ENCODE measurements around the gene RBM20.

RBM20 gene

DNA sequence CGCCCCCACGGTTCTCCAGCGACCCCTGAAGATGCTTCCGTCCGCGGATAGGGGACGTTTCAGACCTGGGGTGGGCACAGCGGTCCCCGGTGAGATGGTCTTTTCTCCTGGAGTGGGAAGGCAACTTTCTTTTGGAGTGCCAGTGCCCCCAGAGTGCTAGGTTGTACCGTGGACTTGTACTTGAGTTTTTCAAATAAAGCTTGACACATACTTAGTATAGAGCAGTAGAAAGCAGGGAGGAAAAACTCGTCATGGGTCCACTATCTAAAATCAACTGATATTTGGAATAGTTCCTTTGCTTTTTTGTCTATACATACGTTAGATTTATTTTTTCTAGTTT, 28.4 kb downstream of the RBM20 start:
- Histone ChIP-seq H3K4me1 (ENCODE audit: insufficient read depth, insufficient read length) (no peaks in the 10 kb centered on the region), H3K9me3 (ENCODE audit: insufficient read depth, low read length) (no peaks in the 10 kb centered on the region), H3K4me3 (ENCODE audit: insufficient read length, low read depth) (peak overlapping the region; percentile 60), H3K27me3 (ENCODE audit: insufficient read depth, insufficient read length) (peaks cover 27% of the 10 kb centered on the region), H3K9ac (ENCODE audit: insufficient read length, low read depth) (peak overlapping the region; percentile 62), H3K36me3 (ENCODE audit: insufficient read depth, insufficient read length, low read length) (no peaks in the 10 kb centered on the region)
- TF ChIP-seq YY1 (IDR thresholded peaks at IDR 0.05; ENCODE audit: insufficient read depth, insufficient read length) (no peak), SUZ12 (IDR thresholded peaks at IDR 0.05; ENCODE audit: extremely low read depth, insufficient read depth, insufficient read length) (no peak), ZNF274 (IDR thresholded peaks at IDR 0.05; ENCODE audit: low read depth, low read length) (no peak)
- DNase-seq (ENCODE audit: low read depth, low spot score), result no peak

DNA sequence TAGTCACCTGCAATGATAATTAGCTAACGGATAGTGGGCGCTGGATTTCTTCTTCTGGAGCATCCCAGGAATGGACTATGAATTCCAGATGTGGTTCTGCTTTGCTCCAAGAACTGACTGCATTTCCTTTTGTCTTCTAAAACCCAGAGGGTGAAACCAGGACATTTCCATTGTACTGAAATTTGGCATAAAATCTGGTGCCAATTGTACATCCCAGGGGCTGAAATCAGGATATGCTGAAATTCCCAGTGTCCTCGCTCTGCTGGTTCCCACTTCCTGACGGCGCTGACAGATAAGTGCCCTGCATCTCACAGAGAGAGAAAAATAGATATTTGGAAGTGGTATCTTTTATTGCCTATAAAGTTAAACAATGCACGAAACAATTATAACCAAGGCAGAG, 31.9 kb downstream of the RBM20 start:
- Histone ChIP-seq H3K9ac (ENCODE audit: insufficient read length, low read depth) (no peak overlapping the region), H3K4me3 (ENCODE audit: insufficient read length, low read depth) (no peak overlapping the region), H3K9me3 (ENCODE audit: insufficient read depth, low read length) (no peaks in the 10 kb centered on the region), H3K36me3 (ENCODE audit: insufficient read depth, insufficient read length, low read length) (no peaks in the 10 kb centered on the region), H3K4me1 (ENCODE audit: insufficient read depth, insufficient read length) (peaks cover 7% of the 10 kb centered on the region), H3K27me3 (ENCODE audit: insufficient read depth, insufficient read length) (peaks cover 26% of the 10 kb centered on the region)
- no peak for TF ChIP-seq ZNF274 (IDR thresholded peaks at IDR 0.05; ENCODE audit: low read depth, low read length)
- TF ChIP-seq SUZ12 (IDR thresholded peaks at IDR 0.05; ENCODE audit: extremely low read depth, insufficient read depth, insufficient read length), result no peak
- no peak for DNase-seq (ENCODE audit: low read depth, low spot score)

DNA sequence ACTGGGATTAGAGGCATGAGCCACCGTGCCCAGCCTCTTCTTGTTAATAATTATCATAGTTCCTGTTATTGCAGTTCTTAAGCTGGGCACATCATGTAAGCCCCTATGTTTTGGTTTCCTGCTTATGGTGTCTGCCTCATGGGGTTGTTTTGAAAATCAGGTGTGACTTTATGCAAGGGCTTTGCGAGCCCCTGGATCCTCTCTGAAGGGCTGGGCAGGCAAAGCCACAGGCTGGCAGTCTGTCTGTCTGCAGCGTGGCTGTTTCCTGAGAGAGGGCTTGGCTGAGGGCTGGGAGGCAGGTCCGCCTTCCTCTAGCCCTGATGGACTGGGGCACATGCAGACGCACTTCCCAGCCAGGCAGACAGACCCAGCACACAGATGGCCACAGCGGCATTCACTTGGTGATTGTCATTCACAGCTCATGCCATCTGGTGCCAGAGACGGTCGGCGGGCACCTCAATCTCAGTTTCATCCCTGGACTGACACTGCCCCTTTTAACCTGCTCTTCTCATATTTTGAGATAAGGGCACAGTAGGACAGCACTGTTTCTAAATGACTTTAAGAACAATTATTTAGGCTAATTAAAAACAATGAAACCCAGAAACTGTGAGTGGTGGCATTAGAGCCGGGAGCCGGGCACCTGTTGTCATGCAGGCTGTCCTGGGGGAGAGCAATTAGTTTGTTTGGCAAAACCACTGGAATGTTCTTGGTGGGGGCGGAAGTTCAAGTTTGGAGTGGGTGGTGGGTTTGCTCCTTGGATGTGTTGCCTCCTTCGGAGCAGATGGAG, 35.5 kb downstream of the RBM20 start:
- H3K9ac ChIP-seq (ENCODE audit: insufficient read length, low read depth), result no peak overlapping the region
- peaks cover 7% of the 10 kb centered on the region for H3K4me1 ChIP-seq (ENCODE audit: insufficient read depth, insufficient read length)
- H3K27me3 ChIP-seq (ENCODE audit: insufficient read depth, insufficient read length), result no peaks in the 10 kb centered on the region

DNA sequence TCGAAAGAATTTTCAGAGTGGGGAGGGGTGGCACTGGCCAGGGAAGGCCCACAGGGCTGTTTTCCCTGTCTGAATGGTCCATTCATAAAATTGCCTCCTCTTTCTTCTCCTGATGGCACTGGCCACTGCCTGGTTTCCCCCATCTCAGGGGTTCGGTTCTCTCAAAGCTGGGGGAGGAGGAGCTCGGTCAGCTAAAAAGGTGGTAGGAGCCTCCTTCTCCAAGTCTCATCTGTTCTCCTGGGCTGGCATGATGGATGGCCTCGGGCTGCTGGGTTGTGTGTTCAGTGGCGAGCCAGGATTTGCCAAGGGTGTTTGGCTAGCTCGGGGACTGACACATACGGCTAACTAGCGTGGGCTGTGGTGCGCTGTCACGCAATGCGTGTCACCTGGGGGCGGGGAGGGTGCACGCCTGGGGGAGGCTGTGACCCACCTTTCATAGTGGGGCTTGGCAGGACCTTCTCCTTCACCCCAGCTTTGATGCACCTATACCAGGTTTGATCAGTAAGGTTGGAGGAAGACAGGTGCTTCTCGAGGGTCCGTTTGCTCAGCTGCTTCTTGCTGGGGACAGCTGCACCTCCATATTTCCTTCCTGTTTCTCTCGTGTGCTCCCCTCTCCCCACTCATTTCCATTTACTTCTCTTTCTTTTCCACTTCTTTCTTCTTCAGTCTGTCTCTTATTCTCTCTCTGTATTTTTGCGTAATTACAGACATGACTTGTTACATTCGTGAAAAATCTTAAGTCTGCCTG, 36.3 kb downstream of the RBM20 start:
- Histone ChIP-seq H3K4me3 (ENCODE audit: insufficient read length, low read depth) (no peak overlapping the region), H3K4me1 (ENCODE audit: insufficient read depth, insufficient read length) (peaks cover 7% of the 10 kb centered on the region), H3K9ac (ENCODE audit: insufficient read length, low read depth) (no peak overlapping the region), H3K9me3 (ENCODE audit: insufficient read depth, low read length) (no peaks in the 10 kb centered on the region), H3K27me3 (ENCODE audit: insufficient read depth, insufficient read length) (no peaks in the 10 kb centered on the region), H3K36me3 (ENCODE audit: insufficient read depth, insufficient read length, low read length) (no peaks in the 10 kb centered on the region)
- TF ChIP-seq SUZ12 (IDR thresholded peaks at IDR 0.05; ENCODE audit: extremely low read depth, insufficient read depth, insufficient read length), result no peak
- no peak for TF ChIP-seq ZNF274 (IDR thresholded peaks at IDR 0.05; ENCODE audit: low read depth, low read length)
- TF ChIP-seq YY1 (IDR thresholded peaks at IDR 0.05; ENCODE audit: insufficient read depth, insufficient read length), result no peak
- no peak for DNase-seq (ENCODE audit: low read depth, low spot score)

More for the DNA sequence above, 35.5 kb downstream of the RBM20 start:
- Histone ChIP-seq H3K9me3 (ENCODE audit: insufficient read depth, low read length) (no peaks in the 10 kb centered on the region), H3K36me3 (ENCODE audit: insufficient read depth, insufficient read length, low read length) (no peaks in the 10 kb centered on the region), H3K4me3 (ENCODE audit: insufficient read length, low read depth) (no peak overlapping the region)
- TF ChIP-seq ZNF274 (IDR thresholded peaks at IDR 0.05; ENCODE audit: low read depth, low read length) (no peak), SUZ12 (IDR thresholded peaks at IDR 0.05; ENCODE audit: extremely low read depth, insufficient read depth, insufficient read length) (no peak), YY1 (IDR thresholded peaks at IDR 0.05; ENCODE audit: insufficient read depth, insufficient read length) (no peak)
- no peak for DNase-seq (ENCODE audit: low read depth, low spot score)

DNA sequence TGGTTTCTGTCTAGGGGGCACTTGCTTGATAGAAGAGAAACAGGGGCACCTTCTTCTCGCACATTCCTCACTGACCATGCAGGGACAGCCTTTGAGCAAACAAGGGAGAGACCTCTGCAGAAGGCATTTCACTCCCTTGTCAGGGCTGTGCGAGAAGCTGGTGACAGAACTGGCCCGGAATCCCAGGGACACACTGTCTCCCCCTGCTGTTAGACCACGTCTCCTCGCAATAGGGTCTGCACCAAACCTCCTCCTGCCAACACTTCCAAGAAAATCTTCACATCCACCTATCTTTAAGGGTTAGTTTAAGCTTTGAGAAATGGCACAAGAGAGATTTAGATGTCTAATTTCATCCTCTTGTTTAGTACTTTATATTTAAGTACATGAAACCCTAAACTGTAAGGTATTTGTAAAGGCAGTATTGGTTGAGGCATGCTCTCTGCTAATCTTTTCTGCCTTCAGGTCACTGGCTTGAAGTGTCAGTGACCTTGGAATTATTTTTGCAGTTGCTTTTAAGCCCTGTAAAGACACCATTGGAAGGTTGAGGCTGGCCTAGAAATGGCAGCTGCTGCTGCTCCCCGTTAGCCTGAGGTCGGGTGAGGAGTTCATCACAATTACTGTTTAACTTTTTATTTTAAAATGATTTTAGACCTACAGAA, 37.0 kb downstream of the RBM20 start:
- TF ChIP-seq SUZ12 (IDR thresholded peaks at IDR 0.05; ENCODE audit: extremely low read depth, insufficient read depth, insufficient read length) (no peak), YY1 (IDR thresholded peaks at IDR 0.05; ENCODE audit: insufficient read depth, insufficient read length) (no peak), ZNF274 (IDR thresholded peaks at IDR 0.05; ENCODE audit: low read depth, low read length) (no peak)
- Histone ChIP-seq H3K9ac (ENCODE audit: insufficient read length, low read depth) (no peak overlapping the region), H3K36me3 (ENCODE audit: insufficient read depth, insufficient read length, low read length) (no peaks in the 10 kb centered on the region), H3K4me1 (ENCODE audit: insufficient read depth, insufficient read length) (peaks cover 7% of the 10 kb centered on the region), H3K9me3 (ENCODE audit: insufficient read depth, low read length) (no peaks in the 10 kb centered on the region), H3K4me3 (ENCODE audit: insufficient read length, low read depth) (no peak overlapping the region), H3K27me3 (ENCODE audit: insufficient read depth, insufficient read length) (no peaks in the 10 kb centered on the region)
- DNase-seq (ENCODE audit: low read depth, low spot score), result no peak

DNA sequence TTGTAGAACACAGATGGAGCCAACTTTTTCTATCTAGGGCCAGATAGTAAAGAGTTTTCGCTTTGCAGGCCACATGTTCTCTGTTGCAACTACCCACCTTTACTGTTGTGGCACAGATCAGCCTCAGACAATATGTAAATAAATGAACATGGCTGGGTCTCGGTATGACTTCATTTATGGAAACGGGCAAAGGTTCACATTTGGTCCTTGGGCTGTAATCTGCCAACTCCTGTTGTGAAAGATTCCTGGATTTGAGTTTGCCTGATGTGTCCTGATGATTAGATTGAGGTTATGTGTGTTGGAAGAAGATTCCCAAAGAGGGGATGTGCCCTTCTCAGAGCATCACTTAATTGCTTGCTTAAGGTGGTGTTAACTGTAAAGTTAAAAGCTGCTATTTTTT, 38.2 kb downstream of the RBM20 start:
- Histone ChIP-seq H3K4me1 (ENCODE audit: insufficient read depth, insufficient read length) (peaks cover 7% of the 10 kb centered on the region), H3K9ac (ENCODE audit: insufficient read length, low read depth) (no peak overlapping the region), H3K27me3 (ENCODE audit: insufficient read depth, insufficient read length) (no peaks in the 10 kb centered on the region), H3K36me3 (ENCODE audit: insufficient read depth, insufficient read length, low read length) (no peaks in the 10 kb centered on the region), H3K4me3 (ENCODE audit: insufficient read length, low read depth) (no peak overlapping the region), H3K9me3 (ENCODE audit: insufficient read depth, low read length) (no peaks in the 10 kb centered on the region)
- no peak for DNase-seq (ENCODE audit: low read depth, low spot score)
- no peak for TF ChIP-seq SUZ12 (IDR thresholded peaks at IDR 0.05; ENCODE audit: extremely low read depth, insufficient read depth, insufficient read length)
- TF ChIP-seq ZNF274 (IDR thresholded peaks at IDR 0.05; ENCODE audit: low read depth, low read length), result no peak
- no peak for TF ChIP-seq YY1 (IDR thresholded peaks at IDR 0.05; ENCODE audit: insufficient read depth, insufficient read length)

All from NT2/D1 (cell line).